ENCODE results near the gene EHD1. TPM values are rescaled to one million over a fixed set of nuclear protein-coding genes. Genes with fewer than 3 reads are reported as not detected.
A peak's percentile ranks its signal among the peaks of the same experiment; 100 is the strongest.

Gene EHD1
- polyA plus RNA-seq, 3 donors, result 30.3 to 212 (median 48.4) TPM

GRCh38 chr11:64832467-64833197 lies 45.8 kb downstream of the EHD1 start:
- DNase-seq, result no peak

DNA sequence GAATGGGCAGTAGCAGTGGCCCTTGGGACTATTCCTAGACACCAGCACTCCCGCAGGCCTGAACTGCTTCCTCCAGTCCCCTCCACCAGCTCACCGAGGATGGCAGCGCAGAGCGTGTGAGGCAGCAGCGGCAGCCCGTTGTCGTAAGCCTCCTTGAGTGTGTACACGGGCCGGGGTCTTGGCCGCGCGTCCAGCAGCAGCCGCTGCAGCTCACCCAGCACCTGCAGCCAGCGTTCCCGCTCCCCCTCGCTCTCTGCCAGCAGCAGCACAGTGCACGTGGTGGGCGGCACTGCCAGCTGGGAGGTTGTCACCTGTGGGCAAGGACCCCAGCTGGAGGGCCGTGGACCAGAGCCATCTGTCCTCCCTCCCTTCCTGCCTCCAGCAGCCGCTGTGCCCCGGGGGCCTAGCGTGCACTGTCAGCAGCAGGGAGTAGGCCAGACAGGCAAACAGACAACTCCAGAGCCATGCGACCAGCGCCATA lies 47.0 kb downstream of the EHD1 start:
- intact Hi-C loops (cut with micrococcal nuclease), result no loop called here
- WGBS (ENCODE audit: insufficient coverage), result 99% methylated on average over 24 of the region's 24 CpGs
- H2AFZ ChIP-seq (ENCODE audit: insufficient read depth, low read depth, low read length, poor library complexity, severe bottlenecking), result no peak overlapping the region
- H3K9me3 Mint-ChIP-seq, result no peaks in the 10 kb centered on the region
- no peak overlapping the region for H3K4me3 ChIP-seq (replicated peaks in 1 of 3; ENCODE audit: low read depth in 2 of 3, low read length in 3 of 3)
- no peak overlapping the region for H3K9ac ChIP-seq (ENCODE audit: insufficient read depth, low read length, poor library complexity, severe bottlenecking)
- no peaks in the 10 kb centered on the region for H3K79me2 ChIP-seq (ENCODE audit: insufficient read depth, low read length)
- H3K4me1 ChIP-seq (ENCODE audit: control insufficient read depth in 1 of 2, insufficient read depth in 2 of 2, low read length in 2 of 2), result no peaks in the 10 kb centered on the region
- no peaks in the 10 kb centered on the region for H3K9me3 ChIP-seq (replicated peaks in 1 of 2; ENCODE audit: control insufficient read depth in 1 of 2, insufficient read depth in 1 of 2, low read length in 2 of 2)
- H3K4me1 Mint-ChIP-seq, result peaks cover 3% of the 10 kb centered on the region
- H3K4me3 Mint-ChIP-seq, result peak overlapping the region in 1 of 2 donors; percentile 27
- DNase-seq, result no peak
- no peaks in the 10 kb centered on the region for H3K36me3 ChIP-seq (replicated peaks in 1 of 2; ENCODE audit: control insufficient read depth in 1 of 2, insufficient read depth in 2 of 2, low read length in 2 of 2)
- peaks cover 0 to 2% (median 1%) of the 10 kb centered on the region in 3 donors for H3K27me3 Mint-ChIP-seq (ENCODE audit: low read depth in 3 of 3)
- H3K4me2 ChIP-seq (replicated peaks; ENCODE audit: extremely low read depth, low read length, poor library complexity, severe bottlenecking), result no peak overlapping the region
- no peak for TF ChIP-seq CTCF (IDR thresholded peaks at IDR 0.05)
- H3K27ac Mint-ChIP-seq, result no peak overlapping the region
- no peak overlapping the region for H3K27ac ChIP-seq (ENCODE audit: low read depth in 1 of 2, low read length in 2 of 2)
- H3K36me3 Mint-ChIP-seq, result no peaks in the 10 kb centered on the region
- no peaks in the 10 kb centered on the region for H3K27me3 ChIP-seq (ENCODE audit: control insufficient read depth in 2 of 2, insufficient read depth in 2 of 2, low read length in 2 of 2)
- H4K20me1 ChIP-seq (ENCODE audit: insufficient read depth, low read length), result no peaks in the 10 kb centered on the region

More at GRCh38 chr11:64832467-64833197, 45.8 kb downstream of the EHD1 start:
- Histone ChIP-seq H2AFZ (ENCODE audit: insufficient read depth, low read depth, low read length, poor library complexity, severe bottlenecking) (no peak overlapping the region), H3K4me1 (ENCODE audit: control insufficient read depth in 1 of 2, insufficient read depth in 2 of 2, low read length in 2 of 2) (no peaks in the 10 kb centered on the region), H3K79me2 (ENCODE audit: insufficient read depth, low read length) (no peaks in the 10 kb centered on the region), H3K27ac (ENCODE audit: low read depth in 1 of 2, low read length in 2 of 2) (no peak overlapping the region), H3K9me3 (replicated peaks in 1 of 2; ENCODE audit: control insufficient read depth in 1 of 2, insufficient read depth in 1 of 2, low read length in 2 of 2) (no peaks in the 10 kb centered on the region), H3K36me3 (replicated peaks in 1 of 2; ENCODE audit: control insufficient read depth in 1 of 2, insufficient read depth in 2 of 2, low read length in 2 of 2) (no peaks in the 10 kb centered on the region), H3K4me3 (replicated peaks in 1 of 3; ENCODE audit: low read depth in 2 of 3, low read length in 3 of 3) (no peak overlapping the region), H3K27me3 (ENCODE audit: control insufficient read depth in 2 of 2, insufficient read depth in 2 of 2, low read length in 2 of 2) (no peaks in the 10 kb centered on the region), H3K9ac (ENCODE audit: insufficient read depth, low read length, poor library complexity, severe bottlenecking) (no peak overlapping the region), H3K4me2 (replicated peaks; ENCODE audit: extremely low read depth, low read length, poor library complexity, severe bottlenecking) (no peak overlapping the region), H4K20me1 (ENCODE audit: insufficient read depth, low read length) (no peaks in the 10 kb centered on the region)
- intact Hi-C loops (cut with micrococcal nuclease), result no loop called here
- no peak overlapping the region for H3K27ac Mint-ChIP-seq
- peaks cover 2 to 3% (median 3%) of the 10 kb centered on the region in 3 donors for H3K27me3 Mint-ChIP-seq (ENCODE audit: low read depth in 3 of 3)
- no peak overlapping the region for H3K4me3 Mint-ChIP-seq
- 97% methylated on average over 13 of the region's 21 CpGs for WGBS (ENCODE audit: insufficient coverage)
- peaks cover 3% of the 10 kb centered on the region for H3K4me1 Mint-ChIP-seq
- H3K9me3 Mint-ChIP-seq, result no peaks in the 10 kb centered on the region
- no peak for TF ChIP-seq CTCF (IDR thresholded peaks at IDR 0.05)
- no peaks in the 10 kb centered on the region for H3K36me3 Mint-ChIP-seq

All from CD14-positive monocyte (primary cell).